ENCODE results near the gene SLC5A10. TPM values are rescaled to one million over a fixed set of nuclear protein-coding genes. Genes with fewer than 3 reads are reported as not detected.

SLC5A10 gene
- total and polyA plus RNA-seq, 9 donors, result 0.05 to 0.38 (median 0.15) TPM; not detected in 5

DNA sequence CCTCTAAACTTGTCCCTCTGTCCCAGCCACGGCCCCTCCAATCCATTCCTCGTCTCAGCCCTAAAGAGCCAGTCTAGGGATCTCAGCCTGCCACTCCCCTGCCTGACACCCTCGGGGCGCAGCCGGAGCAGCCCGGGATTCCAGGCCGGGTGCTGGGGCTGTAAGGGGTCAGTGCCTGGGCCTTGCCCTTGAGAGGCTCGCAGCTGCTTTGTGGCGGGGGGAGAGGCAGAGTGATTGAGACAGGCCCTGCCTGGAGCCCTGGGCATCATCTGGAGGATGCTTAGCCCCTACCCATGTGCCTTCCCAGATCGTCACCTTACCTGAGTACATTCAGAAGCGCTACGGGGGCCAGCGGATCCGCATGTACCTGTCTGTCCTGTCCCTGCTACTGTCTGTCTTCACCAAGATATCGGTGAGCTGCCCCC is 8.3 kb downstream of the SLC5A10 start:
- H3K36me3 ChIP-seq, result no peaks in the 10 kb centered on the region
- intact Hi-C loops (cut with DNase I), result no loop called here
- no peaks in the 10 kb centered on the region for H3K4me1 ChIP-seq (ENCODE audit: insufficient read depth)
- DNase-seq, result no peak
- H3K9me3 ChIP-seq, result no peaks in the 10 kb centered on the region
- TF ChIP-seq EP300 (IDR thresholded peaks at IDR 0.05), result no peak
- TF ChIP-seq, protein P1, sequence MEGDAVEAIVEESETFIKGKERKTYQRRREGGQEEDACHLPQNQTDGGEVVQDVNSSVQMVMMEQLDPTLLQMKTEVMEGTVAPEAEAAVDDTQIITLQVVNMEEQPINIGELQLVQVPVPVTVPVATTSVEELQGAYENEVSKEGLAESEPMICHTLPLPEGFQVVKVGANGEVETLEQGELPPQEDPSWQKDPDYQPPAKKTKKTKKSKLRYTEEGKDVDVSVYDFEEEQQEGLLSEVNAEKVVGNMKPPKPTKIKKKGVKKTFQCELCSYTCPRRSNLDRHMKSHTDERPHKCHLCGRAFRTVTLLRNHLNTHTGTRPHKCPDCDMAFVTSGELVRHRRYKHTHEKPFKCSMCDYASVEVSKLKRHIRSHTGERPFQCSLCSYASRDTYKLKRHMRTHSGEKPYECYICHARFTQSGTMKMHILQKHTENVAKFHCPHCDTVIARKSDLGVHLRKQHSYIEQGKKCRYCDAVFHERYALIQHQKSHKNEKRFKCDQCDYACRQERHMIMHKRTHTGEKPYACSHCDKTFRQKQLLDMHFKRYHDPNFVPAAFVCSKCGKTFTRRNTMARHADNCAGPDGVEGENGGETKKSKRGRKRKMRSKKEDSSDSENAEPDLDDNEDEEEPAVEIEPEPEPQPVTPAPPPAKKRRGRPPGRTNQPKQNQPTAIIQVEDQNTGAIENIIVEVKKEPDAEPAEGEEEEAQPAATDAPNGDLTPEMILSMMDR (IDR thresholded peaks at IDR 0.05), result no peak
- TF ChIP-seq POLR2A (IDR thresholded peaks at IDR 0.05), result no peak
- no peak overlapping the region for H3K4me3 ChIP-seq
- H3K27me3 ChIP-seq, result no peaks in the 10 kb centered on the region
- H3K27ac ChIP-seq, result no peak overlapping the region
- WGBS, 3 donors, result 73 to 85% (median 78%) methylated on average over 9 to 15 of the region's 15 CpGs

DNA sequence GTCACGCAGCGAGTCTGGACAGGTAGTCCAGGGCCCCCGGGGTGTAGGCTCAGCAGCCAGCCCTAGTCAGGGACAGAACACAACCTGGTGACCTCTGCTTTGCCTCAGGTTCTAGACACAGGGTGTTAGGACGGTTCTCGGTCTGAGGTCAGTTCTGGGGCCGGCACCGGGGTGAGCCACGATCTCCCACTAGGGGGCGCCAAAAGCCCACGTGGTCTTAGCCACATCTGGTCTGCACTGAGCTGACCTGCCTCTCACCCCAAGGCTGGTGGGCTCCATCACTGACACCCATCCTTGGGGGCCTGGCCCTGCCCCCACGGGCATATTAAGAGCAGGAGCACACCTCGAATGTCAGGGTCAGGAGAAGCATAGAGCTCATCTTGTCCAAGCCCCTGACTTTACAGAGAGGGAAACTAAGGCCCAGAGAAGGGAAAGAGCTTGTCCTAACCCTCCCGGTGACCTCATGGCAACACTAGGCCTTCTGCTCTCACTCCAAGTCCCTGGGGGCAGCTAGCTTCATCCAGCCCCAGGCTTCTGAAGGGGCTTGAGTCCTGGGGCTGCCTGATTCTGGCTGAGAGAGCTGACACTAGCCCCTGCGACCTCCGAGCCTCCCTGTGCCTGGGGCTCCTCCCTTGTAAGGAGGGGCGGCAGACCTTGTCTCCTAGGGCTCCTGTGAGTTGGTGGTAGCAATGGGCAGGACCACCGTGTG is 9.0 kb downstream of the SLC5A10 start:
- no peak overlapping the region for H3K4me3 ChIP-seq
- no peaks in the 10 kb centered on the region for H3K4me1 ChIP-seq (ENCODE audit: insufficient read depth)
- H3K27me3 ChIP-seq, result no peaks in the 10 kb centered on the region
- DNase-seq, result peak; percentile 57 to 84 (median 75)
- WGBS, 3 donors, result 40 to 46% (median 44%) methylated on average over 17 of the region's 17 CpGs
- intact Hi-C loops (cut with DNase I), result no loop called here
- H3K27ac ChIP-seq, result no peak overlapping the region
- TF ChIP-seq EP300 (IDR thresholded peaks at IDR 0.05), result no peak
- TF ChIP-seq, protein P1 (IDR thresholded peaks at IDR 0.05), result peak; percentile 9 to 74 (median 64)
- no peaks in the 10 kb centered on the region for H3K9me3 ChIP-seq
- H3K36me3 ChIP-seq, result no peaks in the 10 kb centered on the region

DNA sequence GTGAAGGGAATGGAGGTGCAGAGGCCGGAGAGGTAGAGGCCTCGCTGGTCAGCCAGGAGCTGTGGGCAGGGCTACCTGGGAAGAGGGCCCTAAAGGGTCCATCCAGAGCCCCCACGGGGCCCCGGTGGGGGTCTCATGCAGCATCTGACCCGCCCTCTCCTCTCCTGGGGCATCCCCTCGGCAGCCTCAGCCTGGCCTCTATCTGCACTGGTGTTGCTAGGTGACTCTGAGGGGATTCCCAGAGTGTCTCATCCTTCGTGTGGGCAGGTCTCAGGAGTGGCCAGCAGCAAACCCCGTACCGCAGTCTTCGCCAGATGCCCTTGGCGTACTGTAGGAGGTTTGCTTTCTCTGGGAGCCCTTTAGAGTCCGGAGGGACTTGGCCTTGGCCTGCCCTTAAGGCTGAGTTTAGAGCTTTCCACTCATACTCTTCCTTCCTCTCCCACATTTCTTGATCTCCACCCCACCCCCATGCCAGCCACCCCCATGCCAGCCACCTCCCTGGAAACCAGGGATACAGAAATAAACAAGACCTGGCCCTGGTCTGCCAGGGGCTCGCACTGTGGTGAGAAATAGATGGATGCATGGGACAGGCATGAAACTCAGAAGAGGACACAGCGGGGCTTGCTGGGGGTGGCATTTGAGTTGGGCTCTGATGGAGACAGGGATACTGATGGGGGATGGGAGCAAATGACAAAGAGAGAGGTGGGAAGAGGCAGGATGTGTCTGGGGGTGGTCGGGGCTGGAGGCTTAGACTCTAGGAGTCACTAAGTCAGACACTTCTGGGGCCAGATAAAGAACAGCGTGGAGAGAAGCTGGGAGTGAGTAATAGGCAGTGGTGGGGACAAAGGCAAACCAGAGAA is 9.9 kb downstream of the SLC5A10 start:
- Histone ChIP-seq H3K27me3 (no peaks in the 10 kb centered on the region), H3K4me3 (no peak overlapping the region), H3K27ac (no peak overlapping the region), H3K36me3 (no peaks in the 10 kb centered on the region), H3K4me1 (ENCODE audit: insufficient read depth) (no peaks in the 10 kb centered on the region), H3K9me3 (no peaks in the 10 kb centered on the region)
- 59 to 75% (median 69%) methylated on average over 16 of the region's 16 CpGs for WGBS, 3 donors
- DNase-seq, result no peak
- intact Hi-C loops (cut with DNase I), result no loop called here
- no peak for TF ChIP-seq POLR2A (IDR thresholded peaks at IDR 0.05)
- TF ChIP-seq EP300 (IDR thresholded peaks at IDR 0.05), result no peak
- TF ChIP-seq, protein P1 (IDR thresholded peaks at IDR 0.05), result no peak

DNA sequence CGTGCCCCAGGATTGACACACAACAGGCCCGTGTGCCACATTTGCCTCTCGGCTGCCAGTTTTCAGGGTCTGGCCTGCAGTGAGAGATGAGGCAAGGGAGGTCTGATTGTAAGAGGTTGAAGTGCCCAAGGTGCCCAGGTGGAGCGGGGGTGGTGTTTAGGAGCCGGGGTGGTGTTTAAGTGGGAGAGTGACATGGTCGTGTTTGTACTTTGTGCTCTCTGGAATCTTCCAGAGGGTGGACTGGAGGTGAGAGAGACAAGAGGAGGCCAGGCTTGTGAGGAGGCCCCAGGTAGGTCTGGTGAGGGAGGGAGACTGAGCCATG is 10.5 kb downstream of the SLC5A10 start:
- Histone ChIP-seq H3K4me1 (ENCODE audit: insufficient read depth) (no peaks in the 10 kb centered on the region), H3K9me3 (no peaks in the 10 kb centered on the region), H3K27ac (no peak overlapping the region), H3K27me3 (no peaks in the 10 kb centered on the region), H3K4me3 (no peak overlapping the region), H3K36me3 (no peaks in the 10 kb centered on the region)
- TF ChIP-seq POLR2A (IDR thresholded peaks at IDR 0.05) (no peak), EP300 (IDR thresholded peaks at IDR 0.05) (no peak)
- TF ChIP-seq, protein P1 (IDR thresholded peaks at IDR 0.05), result no peak
- no peak for DNase-seq
- 83 to 89% (median 84%) methylated on average over 6 of the region's 6 CpGs for WGBS, 3 donors
- intact Hi-C loops (cut with DNase I), result no loop called here

Measured in ovary (tissue), 9 donors.